OCI-LY1 (cell line): ENCODE results near the gene STAC.

Source experiments
- H2AFZ ChIP-seq: fragments of 200-600 bp; sonication (generic), shearing (Covaris generic); 2 replicates; pipeline ENCODE4 v1.6.0; 2014; ENCODE audit warnings: antibody characterized with exemption, mild to moderate bottlenecking, low read length
- H3F3A ChIP-seq: fragments of 200-600 bp; sonication (generic), shearing (Covaris generic); 2 replicates; pipeline ENCODE4 v1.6.0; 2014; ENCODE audit warnings: mild to moderate bottlenecking, antibody characterized with exemption, low read length, moderate library complexity; ENCODE audit not compliant: insufficient read depth
- H3K27ac ChIP-seq: fragments of 200-600 bp; sonication (generic); 2 replicates; pipeline ENCODE4 v1.5.1; 2014; ENCODE audit warnings: low read length, mixed run types, mild to moderate bottlenecking, low read depth; ENCODE audit not compliant: poor library complexity, severe bottlenecking
- H3K27me3 ChIP-seq: fragments of 200-600 bp; sonication (generic); 2 replicates; pipeline ENCODE4 v1.6.0; 2014; ENCODE audit warnings: antibody characterized with exemption, mild to moderate bottlenecking, low read length, moderate library complexity; ENCODE audit not compliant: insufficient read depth
- H3K36me3 ChIP-seq: fragments of 200-600 bp; sonication (generic); 2 replicates; pipeline ENCODE4 v1.6.1; 2014; ENCODE audit warnings: mild to moderate bottlenecking, antibody characterized with exemption, low read length, moderate library complexity, mixed read lengths; ENCODE audit not compliant: insufficient read depth
- H3K4me1 ChIP-seq: fragments of 200-600 bp; sonication (generic); 2 replicates; pipeline ENCODE4 v1.5.1; 2014; ENCODE audit warnings: mild to moderate bottlenecking, low read length, moderate library complexity; ENCODE audit not compliant: insufficient read depth, severe bottlenecking
- H3K4me2 ChIP-seq: fragments of 200-600 bp; sonication (generic), shearing (Covaris generic); 2 replicates; pipeline ENCODE4 v1.6.1; 2014; ENCODE audit warnings: low read length
- H3K4me3 ChIP-seq: fragments of 200-600 bp; sonication (generic); 2 replicates; pipeline ENCODE4 v1.5.1; 2014; ENCODE audit warnings: low read length, low read depth, mild to moderate bottlenecking, mixed read lengths; ENCODE audit not compliant: poor library complexity, severe bottlenecking
- H3K79me2 ChIP-seq: fragments of 200-600 bp; shearing (Covaris generic); 2 replicates; pipeline ENCODE4 v1.6.1; 2016; ENCODE audit warnings: mixed run types, low read length, mixed read lengths; ENCODE audit not compliant: insufficient read depth
- H3K9ac ChIP-seq: fragments of 200-600 bp; sonication (generic), shearing (Covaris generic); 2 replicates; pipeline ENCODE4 v1.6.1; 2014; ENCODE audit warnings: mild to moderate bottlenecking, low read length, mixed read lengths
- H3K9me2 ChIP-seq: fragments of 200-600 bp; sonication (generic), shearing (Covaris generic); 2 replicates; pipeline ENCODE4 v1.6.1; 2014; ENCODE audit warnings: low read depth, mild to moderate bottlenecking, low read length, mixed read lengths
- H3K9me3 ChIP-seq: fragments of 200-600 bp; shearing (Covaris generic); 2 replicates; pipeline ENCODE4 v1.6.1; 2014; ENCODE audit warnings: low read length, mixed read lengths
- H4K20me1 ChIP-seq: fragments of 200-600 bp; sonication (generic), shearing (Covaris generic); 2 replicates; pipeline ENCODE4 v1.6.0; 2016; ENCODE audit warnings: mild to moderate bottlenecking, low read length; ENCODE audit not compliant: insufficient read depth
- CTCF ChIP-seq: fragments of 200-600 bp; sonication (generic), shearing (Covaris generic); IDR thresholded peaks from 2 replicates; pipeline ENCODE4 v1.5.1; 2017; ENCODE audit warnings: mild to moderate bottlenecking, antibody characterized with exemption, low read length, moderate library complexity, mixed read lengths
- EZH2 ChIP-seq: fragments of 200-600 bp; sonication (generic), shearing (Covaris generic); IDR thresholded peaks from 2 replicates; pipeline ENCODE4 v1.8.0; 2017; ENCODE audit warnings: borderline replicate concordance, mixed run types, mild to moderate bottlenecking, antibody characterized with exemption, low read length, moderate library complexity, mixed read lengths

The STAC gene

GRCh38 chr3:36443028-36443686, 62.9 kb downstream of the STAC start:
- Histone ChIP-seq H3F3A (no peaks in the 10 kb centered on the region), H3K9ac (no peak overlapping the region), H3K79me2 (no peaks in the 10 kb centered on the region), H3K4me3 (no peak overlapping the region), H3K4me1 (no peaks in the 10 kb centered on the region), H3K36me3 (no peaks in the 10 kb centered on the region), H4K20me1 (no peaks in the 10 kb centered on the region), H3K4me2 (no peak overlapping the region), H3K27me3 (no peaks in the 10 kb centered on the region; the same call in 1 of the 2 replicates), H3K9me2 (no peaks in the 10 kb centered on the region), H3K9me3 (no peaks in the 10 kb centered on the region), H2AFZ (no peak overlapping the region), H3K27ac (no peak overlapping the region)
- TF ChIP-seq CTCF = no peak
- no peak for TF ChIP-seq EZH2

- H3K9ac ChIP-seq = no peak overlapping the region
- H4K20me1 ChIP-seq = no peaks in the 10 kb centered on the region
- no peak overlapping the region for H3K4me2 ChIP-seq
- no peak overlapping the region for H3K27ac ChIP-seq
- no peak overlapping the region for H2AFZ ChIP-seq
- TF ChIP-seq CTCF (no peak), EZH2 (no peak)
- no peaks in the 10 kb centered on the region for H3K79me2 ChIP-seq
- H3K4me3 ChIP-seq = no peak overlapping the region
- H3K27me3 ChIP-seq = no peaks in the 10 kb centered on the region; the same call in 1 of the 2 replicates
- no peaks in the 10 kb centered on the region for H3K36me3 ChIP-seq
- no peaks in the 10 kb centered on the region for H3F3A ChIP-seq
- no peaks in the 10 kb centered on the region for H3K4me1 ChIP-seq
- H3K9me3 ChIP-seq = no peaks in the 10 kb centered on the region
- no peaks in the 10 kb centered on the region for H3K9me2 ChIP-seq
Measured at GRCh38 chr3:36444909-36445308, 64.6 kb downstream of the STAC start.

- no peak overlapping the region for H3K27ac ChIP-seq
- no peaks in the 10 kb centered on the region for H4K20me1 ChIP-seq
- no peaks in the 10 kb centered on the region for H3F3A ChIP-seq
- no peak overlapping the region for H2AFZ ChIP-seq
- H3K4me2 ChIP-seq = no peak overlapping the region
- TF ChIP-seq EZH2 (no peak), CTCF (no peak)
- no peaks in the 10 kb centered on the region for H3K4me1 ChIP-seq
- H3K79me2 ChIP-seq = no peaks in the 10 kb centered on the region
- no peak overlapping the region for H3K4me3 ChIP-seq
- H3K27me3 ChIP-seq = no peaks in the 10 kb centered on the region; the same call in 1 of the 2 replicates
- no peaks in the 10 kb centered on the region for H3K9me3 ChIP-seq
- H3K9ac ChIP-seq = no peak overlapping the region
- H3K36me3 ChIP-seq = no peaks in the 10 kb centered on the region
- no peaks in the 10 kb centered on the region for H3K9me2 ChIP-seq
Measured at GRCh38 chr3:36446276-36446675, 66.0 kb downstream of the STAC start.
